Stimulated activated memory B cell treated with anti-CD40 and anti-IgM and Interleukin-4, amounts not matched to agents 10 μg/mL and 1 μg/mL and 100 μg/mL, for 72 hours (primary cell): ENCODE measurements around the gene NR5A2.

Experiments
- ATAC-seq: fragments of 150-1000 bp; cut with Tn5 transposase; 2 replicates; pipeline ENCODE4 v1.10.0; 2021
- H3K27ac Mint-ChIP-seq: one replicate; pipeline ENCODE4 v1.8.0; 2022; ENCODE audit warnings: mild to moderate bottlenecking, mixed read lengths
- H3K27me3 Mint-ChIP-seq: one replicate; pipeline ENCODE4 v1.8.0; 2022; ENCODE audit warnings: mixed read lengths
- H3K36me3 Mint-ChIP-seq: one replicate; pipeline ENCODE4 v1.8.0; 2022; ENCODE audit warnings: mixed read lengths
- H3K4me1 Mint-ChIP-seq: one replicate; pipeline ENCODE4 v1.8.0; 2022; ENCODE audit warnings: mixed read lengths
- H3K4me3 Mint-ChIP-seq: one replicate; pipeline ENCODE4 v1.8.0; 2022; ENCODE audit warnings: mild to moderate bottlenecking, moderate library complexity, mixed read lengths
- H3K9me3 Mint-ChIP-seq: one replicate; pipeline ENCODE4 v1.8.0; 2022; ENCODE audit warnings: mixed read lengths

Gene NR5A2

GRCh38 chr1:200116324-200116723, 88.8 kb downstream of the NR5A2 start:
- peaks cover 11% of the 10 kb centered on the region for H3K27me3 Mint-ChIP-seq
- H3K4me3 Mint-ChIP-seq = no peak overlapping the region
- no peak overlapping the region for H3K27ac Mint-ChIP-seq
- H3K4me1 Mint-ChIP-seq = peaks cover 8% of the 10 kb centered on the region
- no peaks in the 10 kb centered on the region for H3K9me3 Mint-ChIP-seq
- no peak for ATAC-seq
- no peaks in the 10 kb centered on the region for H3K36me3 Mint-ChIP-seq

DNA sequence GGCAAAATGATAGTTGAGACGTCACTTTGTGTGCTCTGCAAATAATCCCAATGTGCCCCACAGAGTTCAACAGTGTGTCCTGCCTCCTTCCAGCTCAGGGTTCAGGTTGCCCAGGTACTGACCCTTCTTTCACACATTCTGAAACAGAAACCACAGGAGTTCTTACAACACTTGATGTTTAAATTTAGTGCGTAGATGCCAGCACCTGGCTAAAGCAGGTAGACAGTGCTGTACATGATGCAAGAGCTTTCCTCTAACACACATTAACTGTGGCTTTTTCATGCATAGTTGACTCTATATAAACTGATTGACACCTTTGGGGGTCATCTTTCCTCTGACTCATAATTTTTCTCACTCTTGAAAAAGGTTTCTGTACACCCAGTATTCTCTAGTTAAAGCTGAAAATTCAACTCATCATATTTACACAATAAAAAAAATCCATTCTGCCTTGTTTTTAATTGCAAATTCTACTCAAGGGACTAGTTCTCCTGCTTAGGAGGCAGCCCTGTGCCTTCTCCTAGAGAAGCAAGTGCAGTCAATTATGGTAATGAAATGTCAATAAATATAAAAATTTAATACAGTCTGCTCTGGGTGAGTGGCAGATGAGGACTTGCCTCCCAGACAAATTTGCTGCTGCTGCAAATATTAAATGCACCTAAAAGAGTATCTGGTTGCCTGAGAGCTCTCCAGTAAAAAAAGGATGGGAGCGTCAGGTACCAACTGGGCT, 91.4 kb downstream of the NR5A2 start:
- ATAC-seq = no peak
- Mint-ChIP-seq H3K9me3 (no peaks in the 10 kb centered on the region), H3K36me3 (no peaks in the 10 kb centered on the region), H3K4me1 (peaks cover 8% of the 10 kb centered on the region), H3K27me3 (peaks cover 14% of the 10 kb centered on the region), H3K4me3 (no peak overlapping the region), H3K27ac (no peak overlapping the region)

GRCh38 chr1:200121421-200121820, 93.9 kb downstream of the NR5A2 start:
- peaks cover 14% of the 10 kb centered on the region for H3K27me3 Mint-ChIP-seq
- no peak overlapping the region for H3K4me3 Mint-ChIP-seq
- no peaks in the 10 kb centered on the region for H3K4me1 Mint-ChIP-seq
- ATAC-seq = no peak
- no peaks in the 10 kb centered on the region for H3K9me3 Mint-ChIP-seq
- no peak overlapping the region for H3K27ac Mint-ChIP-seq
- H3K36me3 Mint-ChIP-seq = no peaks in the 10 kb centered on the region

DNA sequence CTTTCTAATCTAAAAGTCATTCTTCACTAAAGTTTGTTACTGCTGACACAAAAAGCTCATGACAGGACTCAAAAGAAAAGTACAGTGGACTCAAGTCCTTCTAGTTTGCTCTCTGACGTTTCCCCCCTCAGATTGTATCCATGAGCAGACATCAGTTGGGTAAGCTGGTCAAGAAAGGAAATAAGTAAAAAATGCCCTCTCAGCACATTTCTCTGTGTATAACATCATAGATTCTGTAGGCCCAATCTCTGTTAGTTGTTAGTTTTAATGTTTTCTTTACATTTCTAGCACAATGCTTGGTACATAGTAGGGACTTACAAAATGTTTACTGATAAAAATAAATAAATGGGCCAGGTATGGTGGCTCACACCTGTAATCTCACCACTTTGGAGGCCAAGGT, 96.8 kb downstream of the NR5A2 start:
- H3K27me3 Mint-ChIP-seq = peaks cover 14% of the 10 kb centered on the region
- no peaks in the 10 kb centered on the region for H3K36me3 Mint-ChIP-seq
- H3K4me1 Mint-ChIP-seq = peaks cover 6% of the 10 kb centered on the region
- no peak overlapping the region for H3K27ac Mint-ChIP-seq
- no peak overlapping the region for H3K4me3 Mint-ChIP-seq
- no peaks in the 10 kb centered on the region for H3K9me3 Mint-ChIP-seq
- ATAC-seq = no peak

- no peak for ATAC-seq
- H3K27ac Mint-ChIP-seq = no peak overlapping the region
- peaks cover 22% of the 10 kb centered on the region for H3K4me1 Mint-ChIP-seq
- H3K4me3 Mint-ChIP-seq = no peak overlapping the region
- H3K36me3 Mint-ChIP-seq = no peaks in the 10 kb centered on the region
- H3K27me3 Mint-ChIP-seq = peaks cover 7% of the 10 kb centered on the region
- no peaks in the 10 kb centered on the region for H3K9me3 Mint-ChIP-seq
Observed at GRCh38 chr1:200128081-200128480, 100.6 kb downstream of the NR5A2 start.

DNA sequence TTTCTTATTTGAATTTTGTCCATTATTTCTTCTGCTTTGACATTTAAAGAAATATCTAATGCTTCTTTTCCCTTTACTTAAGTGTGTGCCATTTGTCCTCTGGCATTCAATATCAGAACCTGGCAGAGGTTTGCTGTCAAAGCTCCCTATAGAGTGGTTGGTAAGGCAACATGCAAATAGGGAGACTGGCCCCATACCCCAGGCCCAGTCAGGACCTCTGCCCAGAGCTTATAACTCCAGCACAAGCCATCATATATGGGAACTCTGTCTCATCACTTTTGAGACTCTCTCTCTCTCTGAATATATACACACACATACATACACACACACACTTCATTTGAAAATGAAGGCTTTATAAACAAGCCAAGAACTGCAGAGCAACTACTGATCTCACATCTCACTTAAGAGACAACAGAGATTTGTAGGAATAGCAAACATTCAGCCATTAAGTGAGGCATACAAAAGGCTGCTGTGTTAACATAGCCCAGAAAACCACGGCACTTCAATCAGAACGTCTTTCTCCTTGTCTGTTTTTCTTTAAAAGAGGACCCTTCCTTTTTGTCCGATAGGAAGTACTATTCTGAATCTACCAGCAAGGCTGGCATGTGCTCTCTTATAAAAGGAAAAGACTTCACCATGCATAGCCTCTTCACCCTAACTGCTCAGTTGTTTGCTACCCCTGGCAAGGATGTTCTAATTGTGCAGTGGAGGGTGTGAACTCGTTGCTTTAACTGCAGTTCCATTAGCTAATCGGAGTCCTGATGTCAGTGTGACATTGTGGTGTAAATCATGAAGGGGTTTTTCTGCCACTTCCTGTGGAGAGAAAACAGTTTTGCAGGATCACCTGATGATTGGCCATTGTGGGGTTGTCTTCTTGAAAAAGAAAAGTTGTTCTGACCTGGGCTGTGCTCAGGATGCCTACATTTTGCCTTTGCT, 101.7 kb downstream of the NR5A2 start:
- Mint-ChIP-seq H3K4me3 (no peak overlapping the region), H3K27me3 (no peaks in the 10 kb centered on the region), H3K36me3 (no peaks in the 10 kb centered on the region), H3K4me1 (peaks cover 22% of the 10 kb centered on the region), H3K27ac (no peak overlapping the region), H3K9me3 (no peaks in the 10 kb centered on the region)
- peak; percentile 53 for ATAC-seq

GRCh38 chr1:200130552-200130951, 103.0 kb downstream of the NR5A2 start:
- peaks cover 22% of the 10 kb centered on the region for H3K4me1 Mint-ChIP-seq
- H3K27ac Mint-ChIP-seq = no peak overlapping the region
- H3K4me3 Mint-ChIP-seq = no peak overlapping the region
- H3K27me3 Mint-ChIP-seq = no peaks in the 10 kb centered on the region
- H3K36me3 Mint-ChIP-seq = no peaks in the 10 kb centered on the region
- peak; percentile 61 for ATAC-seq
- H3K9me3 Mint-ChIP-seq = no peaks in the 10 kb centered on the region

GRCh38 chr1:200131551-200132125, 104.1 kb downstream of the NR5A2 start:
- no peaks in the 10 kb centered on the region for H3K36me3 Mint-ChIP-seq
- no peak for ATAC-seq
- H3K27me3 Mint-ChIP-seq = no peaks in the 10 kb centered on the region
- no peaks in the 10 kb centered on the region for H3K9me3 Mint-ChIP-seq
- H3K4me1 Mint-ChIP-seq = peaks cover 22% of the 10 kb centered on the region
- H3K27ac Mint-ChIP-seq = no peak overlapping the region
- H3K4me3 Mint-ChIP-seq = no peak overlapping the region

- ATAC-seq = no peak
- Mint-ChIP-seq H3K9me3 (no peaks in the 10 kb centered on the region), H3K27me3 (no peaks in the 10 kb centered on the region), H3K27ac (no peak overlapping the region), H3K4me3 (no peak overlapping the region), H3K4me1 (peaks cover 22% of the 10 kb centered on the region), H3K36me3 (no peaks in the 10 kb centered on the region)
Observed at GRCh38 chr1:200133123-200133522, 105.6 kb downstream of the NR5A2 start.

DNA sequence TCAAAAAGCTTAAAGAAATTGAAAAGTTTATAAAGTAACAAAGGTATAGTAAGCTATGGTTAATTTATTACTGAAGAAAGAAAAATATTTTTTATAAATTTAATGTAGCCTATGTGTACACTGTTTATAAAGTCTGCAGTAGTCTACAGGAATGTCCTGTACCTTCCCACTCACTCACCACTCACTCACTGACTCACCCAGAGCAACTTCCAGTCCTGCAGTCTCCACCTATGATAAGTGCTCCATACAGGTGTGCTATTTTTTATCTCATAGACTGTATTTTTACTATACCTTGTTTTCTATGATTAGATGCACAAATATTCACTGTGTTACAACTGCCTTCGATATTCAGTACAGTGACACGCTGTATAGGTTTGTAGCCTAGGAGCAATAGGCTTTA, 106.6 kb downstream of the NR5A2 start:
- ATAC-seq = no peak
- Mint-ChIP-seq H3K4me3 (no peak overlapping the region), H3K4me1 (peaks cover 18% of the 10 kb centered on the region), H3K27ac (no peak overlapping the region), H3K36me3 (no peaks in the 10 kb centered on the region), H3K27me3 (no peaks in the 10 kb centered on the region), H3K9me3 (no peaks in the 10 kb centered on the region)

DNA sequence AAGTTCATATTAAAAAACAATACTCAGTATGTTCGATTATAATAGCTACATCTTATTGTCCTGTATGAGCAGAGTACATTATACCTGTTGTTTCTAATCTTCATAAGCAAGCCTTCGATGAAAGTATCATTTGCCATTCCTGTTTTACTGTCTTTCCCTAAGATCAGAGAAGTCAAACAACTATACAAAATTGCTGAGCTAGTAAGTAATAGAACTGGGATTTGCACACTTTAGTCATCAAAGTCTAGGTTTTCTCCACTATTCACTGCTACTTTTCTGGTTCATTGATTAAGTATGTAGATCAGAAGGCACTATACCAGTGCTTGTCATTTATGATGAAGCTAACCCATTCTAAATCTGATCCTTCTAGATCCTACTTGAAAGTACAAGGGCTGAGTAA, 108.9 kb downstream of the NR5A2 start:
- no peak for ATAC-seq
- H3K27me3 Mint-ChIP-seq = no peaks in the 10 kb centered on the region
- no peaks in the 10 kb centered on the region for H3K36me3 Mint-ChIP-seq
- no peak overlapping the region for H3K4me3 Mint-ChIP-seq
- H3K27ac Mint-ChIP-seq = no peak overlapping the region
- peaks cover 7% of the 10 kb centered on the region for H3K4me1 Mint-ChIP-seq
- H3K9me3 Mint-ChIP-seq = no peaks in the 10 kb centered on the region

DNA sequence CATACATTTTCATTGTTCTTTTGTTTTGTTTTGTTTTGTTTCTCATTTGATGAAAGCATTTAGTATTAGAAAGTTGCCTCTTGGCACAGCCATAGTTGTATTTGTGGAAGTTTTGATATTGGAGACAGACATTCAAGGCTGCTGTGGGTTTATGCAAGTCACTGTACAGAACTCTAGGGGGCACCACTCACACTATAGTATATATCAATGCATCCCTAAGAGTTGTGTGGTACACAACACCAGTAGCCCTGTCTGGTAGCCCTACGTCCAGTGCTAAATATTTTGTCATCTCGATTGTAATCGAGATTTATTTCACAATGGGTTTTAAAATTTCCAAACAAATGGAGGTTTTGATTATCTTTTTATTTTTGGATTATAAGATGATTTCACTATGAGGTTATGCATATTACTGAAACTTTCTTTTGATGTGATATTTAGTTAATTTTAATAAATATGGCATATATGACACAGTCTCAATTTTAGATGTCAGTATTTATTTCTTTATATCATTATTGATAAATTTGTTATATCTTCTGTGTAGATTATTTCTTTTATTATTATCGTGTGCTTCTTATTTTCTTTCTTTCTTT, 112.2 kb downstream of the NR5A2 start:
- Mint-ChIP-seq H3K4me3 (no peak overlapping the region), H3K27ac (peak overlapping the region; percentile 76), H3K9me3 (no peaks in the 10 kb centered on the region), H3K4me1 (peaks cover 7% of the 10 kb centered on the region), H3K36me3 (no peaks in the 10 kb centered on the region), H3K27me3 (no peaks in the 10 kb centered on the region)
- peak; percentile 77 for ATAC-seq

DNA sequence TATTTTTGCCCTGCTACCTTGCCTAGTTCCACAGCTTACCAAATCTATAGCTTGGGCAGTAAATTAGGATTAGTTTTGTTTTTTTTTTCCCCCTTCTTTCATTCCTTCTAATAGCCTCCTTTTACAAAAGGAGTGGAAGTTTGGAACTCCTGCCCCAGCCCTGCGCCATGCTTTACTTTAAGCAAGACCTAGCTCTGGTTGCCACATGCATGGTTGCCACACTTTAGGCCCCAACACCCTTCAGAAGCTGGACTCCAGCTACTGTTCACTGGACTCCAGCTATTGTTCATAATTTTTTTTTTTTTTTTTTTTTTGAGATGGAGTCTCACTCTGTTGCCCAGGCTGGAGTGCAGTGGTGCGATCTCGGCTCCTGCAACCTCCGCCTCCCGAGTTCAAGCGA, 115.8 kb downstream of the NR5A2 start:
- no peak for ATAC-seq
- Mint-ChIP-seq H3K36me3 (no peaks in the 10 kb centered on the region), H3K27ac (peak overlapping the region; percentile 8), H3K4me1 (peaks cover 7% of the 10 kb centered on the region), H3K4me3 (no peak overlapping the region), H3K27me3 (no peaks in the 10 kb centered on the region), H3K9me3 (no peaks in the 10 kb centered on the region)

- Mint-ChIP-seq H3K4me1 (peaks cover 10% of the 10 kb centered on the region), H3K9me3 (no peaks in the 10 kb centered on the region), H3K36me3 (no peaks in the 10 kb centered on the region), H3K4me3 (no peak overlapping the region), H3K27me3 (no peaks in the 10 kb centered on the region), H3K27ac (no peak overlapping the region)
- ATAC-seq = no peak
Observed at GRCh38 chr1:200146100-200146499, 118.6 kb downstream of the NR5A2 start.

DNA sequence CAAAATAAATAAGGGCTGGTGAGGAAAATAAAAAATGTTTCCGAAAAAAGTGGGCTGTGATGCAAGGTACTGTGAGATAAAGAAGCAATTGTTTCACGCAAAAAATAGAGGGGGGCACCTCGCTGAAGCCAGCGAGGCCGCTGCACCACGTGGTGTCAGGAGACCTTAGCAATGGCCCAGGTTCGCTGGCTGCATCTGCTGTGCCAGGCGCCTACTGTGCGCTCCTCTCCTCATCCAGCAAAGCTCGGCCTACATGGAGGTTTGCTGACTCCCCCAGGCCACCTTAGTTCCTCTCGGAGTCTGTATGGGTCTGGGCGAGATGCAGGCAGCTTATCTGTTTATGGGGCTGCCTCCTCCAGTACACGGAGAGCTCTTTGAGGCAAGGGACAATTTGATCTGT, 119.6 kb downstream of the NR5A2 start:
- Mint-ChIP-seq H3K27ac (no peak overlapping the region), H3K4me1 (peaks cover 17% of the 10 kb centered on the region)

More for the DNA sequence above, 119.6 kb downstream of the NR5A2 start:
- no peaks in the 10 kb centered on the region for H3K9me3 Mint-ChIP-seq
- no peaks in the 10 kb centered on the region for H3K27me3 Mint-ChIP-seq
- ATAC-seq = no peak
- H3K4me3 Mint-ChIP-seq = no peak overlapping the region
- H3K36me3 Mint-ChIP-seq = no peaks in the 10 kb centered on the region
